ENCODE measurements around the gene CLHC1.
"Not testable (repeated sequence)": the region's sequence is repeated elsewhere in the genome, so short reads cannot be mapped to it uniquely, and the experiment has no call there.

Gene CLHC1

DNA sequence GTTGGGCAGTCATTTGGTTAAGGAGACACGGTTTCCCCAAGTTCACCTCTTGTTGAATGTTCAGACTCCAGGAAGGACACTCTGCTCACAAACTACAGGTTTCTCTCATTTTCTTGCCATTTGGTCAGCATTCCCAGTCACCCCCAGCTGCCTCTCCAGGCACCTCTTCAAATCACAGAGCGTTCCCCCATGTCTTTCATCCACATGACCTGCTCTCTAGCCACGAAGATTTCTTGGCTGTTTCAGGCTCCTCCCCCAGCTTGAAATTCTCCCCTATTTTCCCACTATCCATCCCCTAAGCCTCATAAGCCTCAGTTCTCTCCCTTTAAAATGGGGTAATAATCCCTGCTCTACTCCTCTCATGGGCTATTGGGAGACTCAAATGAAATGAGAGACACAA lies 92.8 kb downstream of the CLHC1 start:
- no peak for DNase-seq (ENCODE audit: low read depth, low spot score)
- H3K27ac ChIP-seq: no peak overlapping the region

- no peak overlapping the region for H3K27ac ChIP-seq
- DNase-seq (ENCODE audit: low read depth, low spot score): no peak
Observed at GRCh38 chr2:55138882-55139229, 93.2 kb downstream of the CLHC1 start.

GRCh38 chr2:55138014-55138881 lies 93.8 kb downstream of the CLHC1 start:
- H3K27ac ChIP-seq: no peak overlapping the region
- DNase-seq (ENCODE audit: low read depth, low spot score): no peak

GRCh38 chr2:55137024-55137958 lies 94.8 kb downstream of the CLHC1 start:
- DNase-seq (ENCODE audit: low read depth, low spot score): no peak
- no peak overlapping the region for H3K27ac ChIP-seq

DNA sequence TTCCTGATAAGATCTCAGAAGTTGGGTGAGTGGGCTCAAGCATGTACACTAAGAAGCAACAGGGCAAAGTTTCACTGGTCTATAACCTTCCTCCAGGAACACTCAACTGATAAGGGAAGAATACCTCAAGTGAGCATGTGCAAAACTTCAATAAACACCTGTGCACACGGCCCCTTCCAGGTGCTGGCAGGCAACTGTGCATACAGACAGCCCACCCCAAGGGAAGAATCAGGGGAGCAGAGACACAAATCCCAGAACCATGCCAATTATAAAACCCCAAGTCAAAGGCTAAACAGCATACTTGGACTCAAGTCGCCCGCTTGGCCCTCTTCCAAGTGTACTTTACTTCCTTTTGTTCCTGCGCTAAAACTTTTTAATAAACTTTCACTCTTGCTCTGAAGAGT lies 96.0 kb downstream of the CLHC1 start:
- no peak overlapping the region for H3K27ac ChIP-seq
- DNase-seq (ENCODE audit: low read depth, low spot score): no peak

GRCh38 chr2:55135491-55135890 lies 96.6 kb downstream of the CLHC1 start:
- DNase-seq (ENCODE audit: low read depth, low spot score): no peak
- no peak overlapping the region for H3K27ac ChIP-seq

- DNase-seq (ENCODE audit: low read depth, low spot score): no peak
- no peak overlapping the region for H3K27ac ChIP-seq
Observed at GRCh38 chr2:55134316-55134706, 97.8 kb downstream of the CLHC1 start.

DNA sequence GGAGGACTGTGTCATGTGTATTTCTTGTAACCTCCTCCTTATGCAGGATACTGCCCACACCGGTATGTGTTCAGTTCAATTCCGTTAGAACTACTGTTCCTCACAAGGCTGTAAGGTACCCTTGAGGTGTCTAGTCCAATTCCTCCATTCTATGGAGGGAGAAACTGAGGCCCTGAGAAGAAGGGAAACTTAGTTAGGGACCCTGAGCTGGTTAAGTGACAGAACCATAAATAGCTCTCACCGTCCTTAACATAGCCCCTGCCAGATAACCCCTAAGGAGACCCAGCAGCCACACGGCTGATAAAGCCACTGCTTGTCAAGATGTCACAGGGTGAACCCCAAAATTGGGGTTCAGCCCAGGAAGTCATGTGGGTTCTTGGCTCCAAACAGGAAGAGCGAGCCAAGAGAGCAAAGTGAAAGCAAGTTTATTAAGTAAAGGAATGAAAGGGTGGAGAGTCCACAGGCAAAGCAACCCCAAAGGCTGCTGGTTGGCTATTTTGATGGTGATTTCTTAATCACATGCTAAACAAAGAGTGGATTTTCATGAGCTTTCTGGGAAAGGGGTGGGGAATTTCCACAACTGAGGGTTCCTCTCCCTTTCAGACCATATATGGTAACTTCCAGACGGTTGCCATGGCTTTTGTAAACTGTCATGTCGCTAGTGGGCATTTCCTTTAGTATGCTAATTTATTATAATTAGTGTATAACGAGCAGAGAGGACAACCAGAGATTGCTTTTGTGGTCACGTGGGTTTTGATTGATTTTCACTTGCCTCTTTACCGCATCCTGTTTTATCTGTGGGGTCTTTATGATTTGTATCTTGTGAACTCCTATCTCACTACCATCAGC lies 98.4 kb downstream of the CLHC1 start:
- no peak overlapping the region for H3K27ac ChIP-seq
- no peak for DNase-seq (ENCODE audit: low read depth, low spot score)

- H3K27ac ChIP-seq: no peak overlapping the region
- no peak for DNase-seq (ENCODE audit: low read depth, low spot score)
Observed at GRCh38 chr2:55130849-55131248, 101.2 kb downstream of the CLHC1 start.

- H3K27ac ChIP-seq; DNase-seq (ENCODE audit: low read depth, low spot score): not testable (repeated sequence)
Observed at GRCh38 chr2:55126643-55127042, 105.5 kb downstream of the CLHC1 start.
